Gastrocnemius medialis (tissue), 4 donors: Measurements from ENCODE around the gene SLC41A2.

Experiments used
- CTCF ChIP-seq, 5 experiments: fragments of 450-650 bp in 3 of 5; fragments of 200-600 bp in 2 of 5; sonication (generic) in 2 of 5; IDR thresholded peaks in 4 of 5; conservative IDR thresholded peaks in 1 of 5; 1 replicate in 4 of 5; 2 replicates in 1 of 5; pipeline ENCODE4 v1.5.1; 2016 to 2019; ENCODE audit warnings: antibody characterized with exemption in 5 of 5, mild to moderate bottlenecking in 3 of 5, moderate library complexity in 3 of 5
- POLR2A ChIP-seq, 2 donors: fragments of 450-650 bp; IDR thresholded peaks; one replicate each; pipeline ENCODE4 v1.6.1; 2017; ENCODE audit warnings: antibody characterized with exemption in 2 of 2, mild to moderate bottlenecking in 2 of 2, moderate library complexity in 2 of 2

GRCh38 chr12:104964167-104964855 is 6.2 kb upstream of the SLC41A2 start:
- TF ChIP-seq POLR2A (IDR thresholded peaks at IDR 0.05) (no peak), CTCF (IDR thresholded peaks at IDR 0.05 in 4 of 5, conservative IDR thresholded peaks at IDR 0.05 in 1 of 5) (no peak)
